CD4-positive, alpha-beta T cell treated with Interleukin-21 for 1 hour (primary cell): Measurements from ENCODE around the gene IL19.
"Not testable (repeated sequence)": the region's sequence is repeated elsewhere in the genome, so short reads cannot be mapped to it uniquely, and the experiment has no call there.

Experiments used
- DNase-seq: peaks from one replicate; pipeline ENCODE4 v3.0.0-alpha.2; 2020

IL19 gene

DNA sequence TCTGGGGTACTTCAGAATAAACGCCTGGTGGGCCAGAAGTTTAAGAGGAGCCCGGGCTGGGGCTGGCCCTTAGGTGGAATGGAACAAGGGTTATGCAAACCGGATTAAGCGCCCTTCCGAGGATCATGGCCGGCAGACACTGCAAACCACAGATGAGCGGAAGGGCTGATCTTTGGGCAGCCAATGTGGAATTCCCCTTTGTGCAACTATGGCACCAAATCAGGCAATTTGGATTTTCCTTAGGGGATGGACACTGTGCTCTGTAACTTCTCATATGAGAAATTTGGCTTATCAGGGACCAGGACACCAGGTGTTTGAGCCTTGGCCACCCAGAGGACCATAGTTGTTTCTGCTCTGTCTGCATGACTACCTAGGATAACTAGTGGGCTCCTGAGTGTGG, 7.5 kb downstream of the IL19 start:
- DNase-seq = no peak

DNA sequence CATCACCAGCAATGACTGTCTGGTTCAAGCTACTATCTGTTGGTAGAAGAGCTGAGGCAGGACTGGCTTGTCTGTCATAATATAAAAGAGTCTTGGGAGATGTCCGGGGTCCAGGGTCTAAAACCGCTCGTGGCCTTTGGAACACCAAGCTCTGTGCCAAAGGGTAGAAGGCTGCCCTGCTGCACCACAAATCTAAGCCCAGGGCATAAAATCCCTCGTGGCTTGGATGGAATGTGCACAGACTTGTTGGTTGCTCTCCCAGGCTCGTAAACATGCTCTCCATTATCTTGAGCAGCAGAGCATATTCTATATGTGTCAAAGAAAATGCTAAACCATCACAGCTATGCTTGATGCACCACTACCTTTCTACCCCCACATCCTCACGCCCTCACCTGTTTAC, 8.3 kb downstream of the IL19 start:
- DNase-seq = not testable (repeated sequence)

DNA sequence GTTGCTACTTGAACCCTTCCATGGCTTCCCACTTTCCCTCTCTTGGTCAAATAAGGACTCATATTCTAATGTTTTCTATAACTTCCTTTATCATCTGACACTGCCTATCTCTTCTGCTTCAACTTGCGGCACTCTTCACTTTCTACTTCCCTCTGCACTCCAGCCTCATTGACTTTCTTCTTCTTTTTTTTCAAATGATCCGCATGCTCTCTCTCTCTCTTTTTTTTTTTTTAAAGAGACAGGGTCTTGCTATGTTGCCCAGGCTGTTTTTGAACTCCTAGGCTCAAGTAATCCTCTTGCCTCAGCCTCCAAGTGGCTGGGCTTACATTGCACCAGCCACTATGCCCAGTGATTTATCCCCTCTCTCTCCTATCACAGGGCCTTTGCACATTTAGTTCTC, 9.1 kb downstream of the IL19 start:
- no peak for DNase-seq

DNA sequence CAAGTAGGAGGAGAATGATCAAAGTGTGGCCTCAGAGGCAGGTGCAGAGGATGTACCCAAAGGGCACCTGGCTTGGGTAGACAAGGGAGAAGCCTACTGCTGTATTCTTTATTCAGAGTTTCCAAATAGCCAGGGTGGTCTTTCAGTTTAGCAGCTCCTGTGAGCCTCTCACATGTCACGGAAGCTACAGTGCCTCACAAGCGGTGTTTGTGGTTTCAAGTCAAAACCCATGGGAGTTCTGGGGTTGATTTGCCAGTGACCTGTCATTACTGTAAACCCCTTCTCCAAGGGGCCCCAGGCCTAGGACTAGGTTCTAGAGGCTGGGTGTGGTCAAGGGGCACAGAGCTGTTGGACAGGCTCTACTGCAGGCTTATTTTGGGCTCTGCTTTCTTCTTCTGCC, 11.9 kb downstream of the IL19 start:
- peak; percentile 35 for DNase-seq

DNA sequence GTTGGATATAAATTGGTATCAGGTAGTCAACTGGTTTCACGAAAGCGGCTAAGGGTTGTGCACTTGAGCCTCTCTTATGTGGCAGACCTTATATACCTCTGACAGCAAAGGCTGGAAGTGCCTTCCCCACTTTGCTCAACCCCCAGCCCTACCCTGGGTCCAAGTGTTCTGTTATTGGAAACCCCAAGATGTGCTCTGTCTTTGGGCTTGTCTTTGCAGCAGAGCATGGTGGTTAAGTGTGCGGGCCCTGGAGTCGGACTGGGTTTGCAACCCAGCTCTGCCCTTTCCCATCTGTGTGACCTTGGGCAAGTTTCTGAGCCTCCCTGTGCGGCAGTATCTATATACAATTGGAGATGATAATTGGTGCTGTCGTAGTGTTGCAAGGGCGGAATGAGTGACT, 12.9 kb downstream of the IL19 start:
- DNase-seq = no peak

DNA sequence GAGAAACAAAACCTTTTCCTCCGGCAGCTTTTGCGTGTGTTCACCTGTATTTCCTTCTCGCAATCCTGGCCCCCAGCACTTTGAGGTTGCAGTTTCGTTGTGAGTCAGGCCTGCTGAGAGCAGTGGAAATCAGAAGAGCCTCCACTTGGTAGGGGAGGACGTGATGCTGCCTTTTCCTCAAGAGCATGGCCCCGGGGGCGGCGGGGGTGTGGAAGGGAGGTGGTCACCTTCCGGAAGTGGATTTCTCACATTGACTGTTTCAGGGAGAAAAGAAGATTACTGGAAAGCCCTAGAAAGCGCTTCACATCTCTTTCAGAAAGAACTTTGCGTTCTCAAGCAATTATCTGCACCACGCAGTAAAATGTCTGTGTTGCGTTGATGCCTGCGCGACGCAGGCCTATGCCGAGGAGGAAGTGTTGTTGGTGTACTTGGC, 13.9 kb downstream of the IL19 start:
- DNase-seq = peak; percentile 69

DNA sequence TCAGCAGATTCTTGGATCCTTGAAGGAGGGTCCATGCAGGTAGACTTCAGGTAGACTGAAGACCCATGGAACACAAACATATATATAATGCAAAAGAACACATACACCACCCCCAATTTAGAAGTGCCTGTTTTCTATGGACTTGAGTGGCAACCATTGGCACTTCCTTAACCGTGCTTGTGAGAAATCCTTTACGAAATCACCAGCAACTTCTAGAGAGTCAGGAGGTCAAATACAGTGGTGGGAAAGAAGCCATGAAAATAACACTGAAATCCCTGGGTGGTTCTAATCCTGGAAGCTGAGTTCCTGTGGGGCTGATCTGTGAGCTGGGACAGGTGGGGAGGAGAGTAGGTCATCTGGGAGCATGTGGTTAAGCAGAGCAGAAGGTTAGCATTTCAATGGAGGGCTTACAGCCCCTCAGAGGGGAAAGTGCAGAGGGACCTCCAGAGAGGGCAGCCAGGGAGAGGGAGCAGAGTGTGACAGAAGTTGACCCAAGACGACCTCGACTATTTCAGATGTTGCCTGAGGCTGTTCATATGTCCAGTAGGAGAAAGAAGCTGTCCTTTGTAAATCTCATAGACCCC, 14.7 kb downstream of the IL19 start:
- DNase-seq = no peak

DNA sequence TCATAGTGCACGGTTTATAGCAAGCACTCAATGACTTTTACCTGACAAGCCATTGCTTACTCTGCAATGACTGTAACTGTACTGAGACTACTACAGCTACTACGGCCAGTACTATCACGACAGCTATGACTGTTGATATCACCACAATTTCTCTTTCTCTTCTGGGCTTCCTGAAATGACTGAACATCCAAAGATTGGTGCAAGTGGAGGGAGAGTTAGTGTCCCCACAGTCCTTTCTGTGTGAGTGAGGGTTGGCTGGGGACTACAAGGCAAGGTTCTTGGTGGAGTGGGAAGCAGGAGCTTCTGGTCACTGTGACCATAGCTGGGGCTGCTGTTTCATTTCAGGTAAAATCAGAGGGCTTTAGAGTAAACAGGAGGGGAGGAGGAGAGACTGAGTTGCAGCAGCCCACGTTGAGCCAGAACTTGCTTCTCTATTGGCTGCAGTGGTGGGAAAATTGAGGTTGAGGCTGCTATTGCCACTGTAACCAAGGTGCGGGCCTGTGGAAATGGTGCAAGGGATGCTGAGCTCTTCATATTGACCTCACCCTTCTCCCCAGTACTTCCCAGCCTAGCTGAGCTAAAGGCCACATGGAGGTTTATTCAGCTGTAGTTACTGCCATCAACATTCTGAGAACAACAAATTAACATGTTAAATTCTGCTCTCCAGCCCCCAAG, 15.8 kb downstream of the IL19 start:
- DNase-seq = no peak

DNA sequence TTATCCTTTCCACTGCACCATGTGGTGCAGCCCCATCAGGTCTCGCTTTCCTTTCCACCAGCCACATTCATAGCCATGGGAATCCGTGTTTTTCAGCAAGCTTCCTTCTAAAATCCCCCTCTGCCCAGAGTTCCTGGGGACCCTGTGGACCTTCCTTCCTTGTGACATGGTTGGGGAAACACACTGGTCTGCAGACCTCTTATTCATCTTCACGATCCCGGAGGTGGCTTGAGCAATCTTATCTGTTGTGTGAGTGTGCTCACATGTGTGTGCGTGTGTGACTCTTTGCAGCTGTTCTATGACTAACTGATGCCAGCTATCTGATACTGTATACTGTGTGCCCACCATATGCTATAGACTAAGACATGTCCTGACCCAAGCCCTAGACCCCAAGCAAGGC, 17.3 kb downstream of the IL19 start:
- no peak for DNase-seq

DNA sequence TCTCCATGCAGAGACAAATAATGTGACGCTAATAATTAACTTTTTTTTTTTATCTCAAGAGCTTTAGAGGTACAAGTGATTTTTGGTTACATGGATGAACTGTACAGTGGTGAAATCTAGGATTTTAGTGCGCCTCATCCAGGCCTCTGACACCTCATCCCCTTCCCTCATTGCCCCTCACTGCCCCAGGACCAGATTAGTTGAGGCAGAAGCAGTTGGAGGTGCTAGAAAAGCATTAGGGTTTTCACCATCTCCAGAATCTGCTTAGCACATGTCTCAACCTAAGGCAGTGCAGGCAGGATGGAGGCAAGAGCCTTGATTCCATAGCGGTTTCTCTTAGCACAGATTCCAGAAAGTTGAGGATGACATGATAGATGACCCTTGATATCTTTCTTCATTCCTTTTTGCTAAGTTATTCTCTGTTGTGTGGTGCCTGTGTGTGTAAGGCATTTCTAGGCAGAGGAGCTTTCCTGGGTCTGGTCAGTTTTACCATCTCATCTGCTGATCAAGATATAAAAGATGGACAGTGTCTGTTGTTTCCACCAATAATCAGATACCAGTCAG, 18.0 kb downstream of the IL19 start:
- no peak for DNase-seq

DNA sequence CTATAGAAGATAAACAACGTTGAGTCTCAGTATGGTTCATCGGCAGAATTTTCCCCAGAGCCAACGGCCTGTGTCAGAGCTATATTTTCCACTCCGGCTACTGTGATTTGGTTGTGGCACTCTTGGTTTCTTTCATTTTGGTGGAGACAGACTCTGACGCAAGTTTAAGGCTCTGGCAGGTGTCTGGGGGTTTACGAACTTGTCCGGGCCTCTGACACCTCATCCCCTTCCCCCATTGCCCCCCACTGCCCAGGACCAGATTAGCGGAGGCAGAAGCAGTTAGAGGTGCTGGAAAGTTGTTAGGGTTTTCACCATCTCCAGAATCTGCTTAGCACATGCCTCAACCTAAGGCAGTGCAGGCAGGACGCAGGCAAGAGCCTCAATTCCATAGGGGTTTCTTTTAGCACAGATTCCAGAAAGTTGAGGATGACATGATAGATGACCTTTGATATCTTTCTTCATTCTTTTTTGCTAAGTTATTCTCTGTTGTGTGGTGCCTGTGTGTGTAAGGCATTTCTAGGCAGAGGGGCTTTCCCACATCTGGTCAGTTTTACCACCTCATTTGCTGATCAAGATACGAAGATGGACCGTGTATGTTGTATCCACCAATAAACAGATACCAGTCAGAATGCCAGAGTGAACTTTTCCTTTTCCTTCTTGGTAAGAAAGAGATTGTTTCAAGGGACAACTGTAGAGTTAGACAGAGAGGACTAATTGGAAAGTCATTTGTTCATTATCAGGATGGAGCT, 20.1 kb downstream of the IL19 start:
- DNase-seq = no peak

DNA sequence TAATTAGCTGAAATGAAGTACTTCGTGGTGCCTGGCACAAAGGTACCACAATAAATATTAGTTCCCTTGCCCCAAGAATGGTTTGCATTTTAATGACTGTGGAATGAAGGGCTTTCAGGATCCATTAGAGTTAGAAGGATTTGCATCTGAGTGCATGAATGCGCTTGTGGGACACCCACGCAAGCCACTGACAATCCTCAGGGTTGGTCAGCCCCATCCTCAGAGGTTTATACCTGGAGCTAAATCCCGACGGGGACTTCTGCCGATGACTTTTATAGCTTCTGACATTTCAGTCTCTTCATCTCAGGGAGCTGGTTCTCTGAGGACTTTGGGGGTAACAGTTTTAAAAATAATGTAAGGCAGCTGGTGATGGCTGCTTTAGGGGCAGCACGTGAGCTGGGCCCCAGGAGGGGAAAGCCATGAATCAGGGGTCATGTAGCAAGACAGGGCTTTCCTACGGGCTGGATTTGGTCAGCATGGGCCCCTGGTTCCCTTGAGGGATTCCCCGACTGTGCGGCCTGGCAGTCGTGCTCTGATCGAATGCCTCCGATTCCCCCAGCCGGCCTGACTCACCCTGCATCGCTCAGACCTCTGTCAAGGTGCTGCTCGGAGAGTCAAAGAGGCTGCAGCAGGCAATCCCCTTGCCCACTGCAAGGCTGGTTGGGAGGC, 22.5 kb downstream of the IL19 start:
- DNase-seq = no peak

DNA sequence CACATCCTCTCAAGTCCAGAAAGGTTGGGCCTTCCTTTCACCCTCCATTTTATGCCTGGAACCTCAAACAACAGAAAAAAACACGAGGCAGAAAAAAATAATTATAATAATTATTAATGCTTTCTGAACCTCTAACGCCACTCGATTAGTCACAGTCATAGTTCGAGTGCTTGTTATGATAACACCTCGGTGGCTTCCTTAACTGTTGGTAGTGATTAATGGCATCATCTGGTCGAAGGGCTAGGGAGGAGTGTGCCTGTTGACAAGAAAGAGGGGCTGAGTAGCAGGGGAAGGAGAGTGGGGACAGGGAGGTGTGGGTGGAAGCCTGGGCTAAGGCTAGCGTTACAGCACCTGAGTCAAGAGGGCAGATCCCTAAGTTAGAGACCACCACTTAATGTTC, 23.0 kb downstream of the IL19 start:
- DNase-seq = no peak

DNA sequence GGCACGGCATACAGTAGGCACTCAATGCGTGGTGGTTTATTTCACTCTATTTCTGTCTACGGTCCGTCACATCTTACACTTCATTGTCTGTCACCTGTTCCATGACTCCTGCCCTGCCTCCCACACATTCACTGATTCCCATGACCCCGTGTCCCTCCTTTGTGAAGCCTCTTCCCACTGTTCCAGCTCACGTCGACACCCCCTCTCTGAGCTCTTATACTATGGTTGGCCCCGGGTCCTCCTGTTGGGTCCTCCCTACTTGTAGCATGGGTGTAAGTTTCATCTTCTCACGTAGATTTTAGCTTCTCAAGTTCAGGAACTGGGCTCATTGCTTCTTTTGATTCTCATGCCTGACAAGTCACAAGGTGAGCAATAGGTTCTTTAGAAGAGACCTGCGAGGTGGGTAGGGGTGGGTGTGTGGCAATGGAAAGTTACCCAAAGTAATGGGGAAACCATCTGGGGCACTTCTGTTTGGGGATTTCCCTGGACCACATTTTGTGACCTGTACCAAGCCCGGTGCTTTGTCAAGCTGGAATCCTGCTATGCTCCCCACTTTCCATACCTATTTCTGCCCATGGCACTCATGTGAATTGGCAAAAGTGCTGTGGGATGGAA, 23.8 kb downstream of the IL19 start:
- DNase-seq = peak; percentile 22

DNA sequence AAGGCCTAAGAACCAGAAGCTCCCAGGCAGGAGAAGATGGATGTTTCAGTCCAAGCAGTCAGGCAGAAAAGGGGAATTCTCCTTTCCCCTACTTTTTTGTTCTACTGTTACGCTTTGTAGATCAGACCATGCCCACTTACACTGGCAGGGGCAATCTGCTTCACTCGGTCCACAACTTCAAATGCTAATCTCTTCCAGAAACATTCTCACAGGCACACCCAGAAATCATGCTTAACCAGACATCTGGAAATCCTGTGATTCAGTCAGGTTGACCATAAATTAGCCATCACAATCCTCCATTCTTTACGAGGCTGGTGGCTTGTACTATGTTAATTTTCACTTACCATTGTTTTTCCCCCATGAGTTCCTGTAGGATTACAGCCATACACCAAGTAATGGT, 25.5 kb downstream of the IL19 start:
- DNase-seq = no peak

DNA sequence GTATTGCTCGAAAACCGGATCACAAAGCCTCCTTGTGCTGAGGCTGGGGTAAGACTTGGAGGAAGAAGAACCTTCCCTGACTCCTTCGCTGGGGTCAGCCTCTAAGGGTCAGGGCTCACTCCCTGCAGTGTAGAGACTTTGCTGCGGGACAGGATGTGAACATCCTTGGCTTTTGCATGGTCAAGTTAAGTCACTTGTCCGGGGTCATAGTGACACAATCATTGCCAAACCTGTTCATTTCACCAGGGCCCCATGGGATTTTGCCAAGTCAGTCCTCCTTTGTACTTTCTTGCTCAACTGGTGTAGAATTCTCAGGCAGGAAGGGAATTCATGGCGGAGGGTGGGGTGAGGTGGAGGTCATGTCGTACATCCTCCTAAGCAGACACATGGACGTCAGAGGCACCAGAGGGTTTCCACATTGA, 26.4 kb downstream of the IL19 start:
- no peak for DNase-seq

DNA sequence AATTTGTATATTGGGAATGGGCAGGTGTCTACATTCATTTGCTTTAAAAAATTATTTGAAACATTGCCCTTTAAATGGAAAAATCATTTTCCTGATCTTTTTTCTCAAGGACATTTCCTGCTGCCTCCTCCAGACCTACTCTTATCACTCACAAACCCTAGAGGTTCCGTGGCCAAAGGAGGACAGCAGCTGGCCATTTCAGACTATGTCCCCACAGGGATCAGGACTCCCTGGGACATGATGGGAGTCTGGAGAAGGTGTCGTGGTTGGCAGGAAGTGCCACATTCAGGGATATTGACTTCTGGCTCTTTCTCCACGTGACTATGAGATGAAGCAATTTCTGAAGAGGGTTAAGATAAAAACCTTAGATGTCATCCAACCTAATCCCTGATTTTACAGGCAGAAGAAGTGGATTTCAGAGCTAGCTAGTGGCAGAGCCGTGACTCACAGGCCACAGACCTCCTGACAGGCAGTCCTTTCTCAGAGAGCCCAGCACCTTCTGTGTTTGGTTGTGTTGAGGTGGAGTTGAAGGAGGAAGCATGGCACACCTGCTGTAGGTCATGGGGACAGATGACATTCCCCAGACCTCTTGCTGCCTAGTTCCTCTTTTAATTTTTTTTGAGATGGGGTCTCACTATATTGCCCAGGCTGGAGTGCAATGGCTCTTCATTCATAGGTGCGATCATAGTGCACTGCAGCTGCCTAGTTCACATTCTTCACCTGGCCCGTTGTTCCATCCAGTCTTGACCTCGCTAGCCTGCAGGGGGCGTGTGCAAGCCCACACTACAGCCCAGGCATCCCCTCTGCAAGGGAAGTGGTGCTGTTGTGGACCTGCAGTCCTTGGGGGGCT, 27.2 kb downstream of the IL19 start:
- DNase-seq = peak; percentile 42

DNA sequence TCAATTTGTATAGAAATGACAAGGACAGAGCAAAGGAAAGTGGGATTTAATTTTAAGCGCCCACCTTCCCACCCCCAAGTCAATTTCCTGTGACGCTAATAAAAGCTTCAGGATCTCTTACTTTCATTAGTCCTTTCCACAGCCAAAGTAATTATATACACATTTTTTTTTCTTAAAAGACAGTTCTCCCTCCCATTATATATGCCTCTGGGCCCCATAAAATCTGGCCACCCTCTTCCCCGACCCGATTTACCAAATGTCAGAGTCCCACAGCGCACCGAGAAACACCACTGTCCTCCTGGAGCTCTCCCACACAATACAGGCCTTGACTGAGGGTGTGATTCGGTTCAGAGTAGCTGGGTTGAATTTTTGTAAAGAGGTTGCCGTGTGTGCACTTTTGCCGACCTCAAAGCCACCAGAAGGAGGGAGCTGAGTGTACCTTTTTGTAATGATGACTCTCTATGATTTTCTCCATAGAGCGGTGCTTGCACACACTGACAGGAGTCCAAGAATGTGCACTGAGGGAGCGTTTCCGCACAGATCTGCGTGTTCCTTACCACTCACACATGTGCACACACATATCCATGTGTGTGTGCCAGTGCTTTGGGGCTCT, 27.9 kb downstream of the IL19 start:
- DNase-seq = no peak

DNA sequence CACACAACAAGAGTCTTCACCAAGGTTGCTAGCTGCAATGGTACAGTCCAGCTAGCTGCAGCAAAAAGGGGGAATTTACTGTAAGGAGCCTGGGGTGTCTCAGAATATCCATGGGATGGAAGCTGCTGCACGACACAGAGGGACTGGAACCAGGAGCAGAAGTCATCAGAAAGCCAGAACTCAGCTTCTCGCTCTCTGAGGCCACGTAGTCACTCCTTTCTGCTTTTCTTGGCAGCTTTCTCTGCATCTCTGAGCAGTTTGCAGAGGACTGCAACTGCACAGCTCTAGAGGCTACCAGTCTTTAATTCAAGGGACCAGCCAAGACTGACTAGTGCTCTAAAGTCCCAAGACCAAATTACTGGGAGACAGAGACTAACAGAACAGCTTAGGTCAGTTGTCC, 28.7 kb downstream of the IL19 start:
- DNase-seq = no peak

DNA sequence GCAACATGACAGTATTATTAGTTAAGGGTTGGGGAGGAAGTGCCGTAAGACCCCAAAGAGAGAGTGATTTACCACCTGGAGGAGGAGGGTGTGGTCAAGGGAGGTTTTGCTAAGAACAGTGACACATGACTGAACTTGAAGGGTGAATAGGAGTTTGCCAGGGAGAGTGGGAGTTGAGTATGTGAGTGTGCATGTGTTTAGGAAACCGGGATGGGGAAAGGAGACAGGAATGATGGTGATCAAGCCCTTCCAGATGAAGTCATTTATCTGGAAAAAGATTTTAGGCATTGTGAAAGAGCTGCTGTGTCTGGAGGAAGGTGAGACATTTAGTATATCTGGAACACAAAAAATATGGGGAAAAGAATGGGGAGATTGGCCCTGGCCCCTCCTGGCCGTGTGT, 29.8 kb downstream of the IL19 start:
- DNase-seq = no peak

DNA sequence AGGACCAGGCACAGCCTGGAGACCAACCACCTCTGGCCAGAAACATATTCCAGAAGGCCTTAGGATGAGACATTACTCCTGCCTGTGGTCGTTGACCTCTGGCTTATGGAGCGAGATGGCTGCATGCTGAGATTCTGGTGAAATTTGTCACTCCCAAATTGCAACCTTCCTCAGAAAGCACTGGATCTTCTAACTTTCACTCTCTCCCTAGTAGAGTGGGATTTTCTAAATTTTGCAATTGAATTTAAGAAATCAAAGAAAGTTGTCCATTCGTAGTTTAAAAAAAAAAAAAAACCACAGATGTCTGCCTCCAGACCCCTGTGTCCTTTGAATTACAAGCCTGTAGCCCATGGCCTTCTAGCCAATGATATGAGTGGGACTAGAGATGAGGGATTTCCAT, 30.3 kb downstream of the IL19 start:
- DNase-seq = no peak

DNA sequence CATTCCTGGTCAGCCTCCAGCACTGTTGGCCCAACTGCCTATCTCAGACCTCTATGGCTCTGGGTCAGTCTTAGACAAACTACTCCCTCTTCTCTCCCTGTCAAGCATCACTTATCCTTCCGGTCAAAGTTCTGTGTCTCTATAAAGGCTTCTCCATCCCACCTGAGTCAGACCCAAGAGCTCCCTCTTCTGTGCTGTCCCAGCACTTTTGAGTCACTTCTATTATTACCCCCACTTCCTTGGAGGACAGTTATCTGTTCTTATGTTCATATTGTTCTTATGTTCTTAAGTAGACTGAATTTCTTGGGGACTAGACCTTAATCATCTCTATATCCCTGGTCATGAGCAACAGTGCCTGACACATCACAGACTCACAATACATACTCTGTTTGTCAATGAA, 30.9 kb downstream of the IL19 start:
- no peak for DNase-seq
